NCI-H774 (cell line): ENCODE data around the gene PRKAR1B.

Experiments
- DNase-seq: peaks from one replicate; lab custom pipeline; 2025; lab: John Stamatoyannopoulos, UW

PRKAR1B gene

GRCh38 chr7:721619-722248 lies 5.3 kb downstream of the PRKAR1B start:
- DNase-seq = no peak

- no peak for DNase-seq
Measured at GRCh38 chr7:716636-717035, 10.4 kb downstream of the PRKAR1B start.

- DNase-seq = no peak
Measured at GRCh38 chr7:716222-716621, 10.9 kb downstream of the PRKAR1B start.

- no peak for DNase-seq
Measured at GRCh38 chr7:714251-714671, 12.8 kb downstream of the PRKAR1B start.

- DNase-seq = no peak
Measured at GRCh38 chr7:713488-714230, 13.4 kb downstream of the PRKAR1B start.

GRCh38 chr7:713139-713457 lies 14.0 kb downstream of the PRKAR1B start:
- no peak for DNase-seq

GRCh38 chr7:712381-713138 lies 14.5 kb downstream of the PRKAR1B start:
- no peak for DNase-seq

GRCh38 chr7:711922-712380 lies 15.1 kb downstream of the PRKAR1B start:
- no peak for DNase-seq

- no peak for DNase-seq
Measured at GRCh38 chr7:711093-711921, 15.8 kb downstream of the PRKAR1B start.

- no peak for DNase-seq
Measured at GRCh38 chr7:710161-710560, 16.9 kb downstream of the PRKAR1B start.

GRCh38 chr7:707296-708000 lies 19.6 kb downstream of the PRKAR1B start:
- no peak for DNase-seq

- DNase-seq = no peak
Measured at GRCh38 chr7:706721-707120, 20.4 kb downstream of the PRKAR1B start.

GRCh38 chr7:703049-703448 lies 24.0 kb downstream of the PRKAR1B start:
- DNase-seq = no peak

- no peak for DNase-seq
Measured at GRCh38 chr7:701086-701671, 25.9 kb downstream of the PRKAR1B start.

GRCh38 chr7:699476-700170 lies 27.5 kb downstream of the PRKAR1B start:
- DNase-seq = no peak

GRCh38 chr7:698515-699475 lies 28.3 kb downstream of the PRKAR1B start:
- DNase-seq = no peak

GRCh38 chr7:696812-697551 lies 30.1 kb downstream of the PRKAR1B start:
- DNase-seq = no peak

- no peak for DNase-seq
Measured at GRCh38 chr7:696426-696811, 30.7 kb downstream of the PRKAR1B start.

- no peak for DNase-seq
Measured at GRCh38 chr7:693280-693679, 33.8 kb downstream of the PRKAR1B start.
